ENCODE results near the gene VAV2.

The VAV2 gene

GRCh38 chr9:133910855-133911514 lies 81.1 kb downstream of the VAV2 start:
- H3K4me3 ChIP-seq (ENCODE audit: control insufficient read depth, low read depth, low read length), result no peak overlapping the region
- DNase-seq (ENCODE audit: low read depth), result no peak
- TF ChIP-seq CTCF (conservative IDR thresholded peaks at IDR 0.05; ENCODE audit: control insufficient read depth, insufficient read depth, low read depth, low read length), result no peak

GRCh38 chr9:133906932-133907910 lies 84.9 kb downstream of the VAV2 start:
- no peak for TF ChIP-seq CTCF (conservative IDR thresholded peaks at IDR 0.05; ENCODE audit: control insufficient read depth, insufficient read depth, low read depth, low read length)
- no peak for DNase-seq (ENCODE audit: low read depth)
- no peak overlapping the region for H3K4me3 ChIP-seq (ENCODE audit: control insufficient read depth, low read depth, low read length)

- DNase-seq (ENCODE audit: low read depth), result no peak
- no peak overlapping the region for H3K4me3 ChIP-seq (ENCODE audit: control insufficient read depth, low read depth, low read length)
- TF ChIP-seq CTCF (conservative IDR thresholded peaks at IDR 0.05; ENCODE audit: control insufficient read depth, insufficient read depth, low read depth, low read length), result no peak
Observed at GRCh38 chr9:133906218-133906617, 85.9 kb downstream of the VAV2 start.

GRCh38 chr9:133905493-133905892 lies 86.6 kb downstream of the VAV2 start:
- no peak for TF ChIP-seq CTCF (conservative IDR thresholded peaks at IDR 0.05; ENCODE audit: control insufficient read depth, insufficient read depth, low read depth, low read length)
- DNase-seq (ENCODE audit: low read depth), result no peak
- no peak overlapping the region for H3K4me3 ChIP-seq (ENCODE audit: control insufficient read depth, low read depth, low read length)

- no peak overlapping the region for H3K4me3 ChIP-seq (ENCODE audit: control insufficient read depth, low read depth, low read length)
- TF ChIP-seq CTCF (conservative IDR thresholded peaks at IDR 0.05; ENCODE audit: control insufficient read depth, insufficient read depth, low read depth, low read length), result no peak
- DNase-seq (ENCODE audit: low read depth), result no peak
Observed at GRCh38 chr9:133904346-133905090, 87.6 kb downstream of the VAV2 start.

- no peak for DNase-seq (ENCODE audit: low read depth)
- no peak overlapping the region for H3K4me3 ChIP-seq (ENCODE audit: control insufficient read depth, low read depth, low read length)
- no peak for TF ChIP-seq CTCF (conservative IDR thresholded peaks at IDR 0.05; ENCODE audit: control insufficient read depth, insufficient read depth, low read depth, low read length)
Observed at GRCh38 chr9:133901184-133901835, 90.8 kb downstream of the VAV2 start.

Data from fibroblast of mammary gland (primary cell).